HL-60 (cell line): ENCODE results near the gene EPHA1.

Source experiments
- DNase-seq, 2 experiments: peaks; one replicate each; pipeline ENCODE4 v3.0.0-alpha.2; 2010 to 2020; ENCODE audit warnings: low read depth in 1 of 2, low spot score in 1 of 2
- H3K27ac ChIP-seq: fragments of 250-450 bp; sonication (Bioruptor Pico); replicated peaks from 2 replicates; pipeline ENCODE4 v1.5.1; 2020; ENCODE audit warnings: mild to moderate bottlenecking, moderate library complexity
- H3K27me3 ChIP-seq: fragments of 250-450 bp; sonication (Bioruptor Pico); 2 replicates; pipeline ENCODE4 v1.5.1; 2021; ENCODE audit warnings: mild to moderate bottlenecking, moderate library complexity; ENCODE audit not compliant: insufficient read depth, poor library complexity, severe bottlenecking
- H3K4me3 ChIP-seq: replicated peaks from 2 replicates; pipeline ENCODE4 v1.5.1; 2011; ENCODE audit warnings: mild to moderate bottlenecking, control low read depth, low read length; ENCODE audit not compliant: insufficient read depth
- CTCF ChIP-seq: IDR thresholded peaks from one replicate; pipeline ENCODE4 v1.5.1; 2011; ENCODE audit warnings: low read length, control low read depth, inconsistent platforms; ENCODE audit not compliant: insufficient read depth
- GABPA ChIP-seq: IDR thresholded peaks from 2 replicates; pipeline ENCODE4 v1.6.1; 2012; ENCODE audit warnings: low read depth
- POLR2AphosphoS5 ChIP-seq: IDR thresholded peaks from 2 replicates; pipeline ENCODE4 v1.6.1; 2012; ENCODE audit warnings: low read depth
- SPI1 ChIP-seq: IDR thresholded peaks from 2 replicates; pipeline ENCODE4 v1.6.1; 2012; ENCODE audit warnings: low read depth, mild to moderate bottlenecking, borderline replicate concordance
- TF ChIP-seq, protein P1 (sequence below): IDR thresholded peaks from 2 replicates; pipeline ENCODE4 v1.6.1; 2012; ENCODE audit warnings: low read depth; ENCODE audit not compliant: insufficient replicate concordance

Gene EPHA1

GRCh38 chr7:143418681-143419458 is 10.2 kb upstream of the EPHA1 start:
- DNase-seq = no peak
- H3K27ac ChIP-seq = no peak overlapping the region
- TF ChIP-seq SPI1 (no peak), CTCF (no peak), GABPA (no peak), POLR2AphosphoS5 (no peak)
- TF ChIP-seq, protein P1, sequence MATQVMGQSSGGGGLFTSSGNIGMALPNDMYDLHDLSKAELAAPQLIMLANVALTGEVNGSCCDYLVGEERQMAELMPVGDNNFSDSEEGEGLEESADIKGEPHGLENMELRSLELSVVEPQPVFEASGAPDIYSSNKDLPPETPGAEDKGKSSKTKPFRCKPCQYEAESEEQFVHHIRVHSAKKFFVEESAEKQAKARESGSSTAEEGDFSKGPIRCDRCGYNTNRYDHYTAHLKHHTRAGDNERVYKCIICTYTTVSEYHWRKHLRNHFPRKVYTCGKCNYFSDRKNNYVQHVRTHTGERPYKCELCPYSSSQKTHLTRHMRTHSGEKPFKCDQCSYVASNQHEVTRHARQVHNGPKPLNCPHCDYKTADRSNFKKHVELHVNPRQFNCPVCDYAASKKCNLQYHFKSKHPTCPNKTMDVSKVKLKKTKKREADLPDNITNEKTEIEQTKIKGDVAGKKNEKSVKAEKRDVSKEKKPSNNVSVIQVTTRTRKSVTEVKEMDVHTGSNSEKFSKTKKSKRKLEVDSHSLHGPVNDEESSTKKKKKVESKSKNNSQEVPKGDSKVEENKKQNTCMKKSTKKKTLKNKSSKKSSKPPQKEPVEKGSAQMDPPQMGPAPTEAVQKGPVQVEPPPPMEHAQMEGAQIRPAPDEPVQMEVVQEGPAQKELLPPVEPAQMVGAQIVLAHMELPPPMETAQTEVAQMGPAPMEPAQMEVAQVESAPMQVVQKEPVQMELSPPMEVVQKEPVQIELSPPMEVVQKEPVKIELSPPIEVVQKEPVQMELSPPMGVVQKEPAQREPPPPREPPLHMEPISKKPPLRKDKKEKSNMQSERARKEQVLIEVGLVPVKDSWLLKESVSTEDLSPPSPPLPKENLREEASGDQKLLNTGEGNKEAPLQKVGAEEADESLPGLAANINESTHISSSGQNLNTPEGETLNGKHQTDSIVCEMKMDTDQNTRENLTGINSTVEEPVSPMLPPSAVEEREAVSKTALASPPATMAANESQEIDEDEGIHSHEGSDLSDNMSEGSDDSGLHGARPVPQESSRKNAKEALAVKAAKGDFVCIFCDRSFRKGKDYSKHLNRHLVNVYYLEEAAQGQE = no peak
- H3K27me3 ChIP-seq = no peaks in the 10 kb centered on the region
- no peak overlapping the region for H3K4me3 ChIP-seq

GRCh38 chr7:143417734-143418383 is 9.2 kb upstream of the EPHA1 start:
- H3K27ac ChIP-seq = no peak overlapping the region
- H3K27me3 ChIP-seq = no peaks in the 10 kb centered on the region
- TF ChIP-seq, protein P1 = no peak
- TF ChIP-seq SPI1 = no peak
- no peak for TF ChIP-seq CTCF
- no peak for TF ChIP-seq GABPA
- TF ChIP-seq POLR2AphosphoS5 = no peak
- DNase-seq = no peak
- H3K4me3 ChIP-seq = no peak overlapping the region

GRCh38 chr7:143416565-143417149 is 8.0 kb upstream of the EPHA1 start:
- Histone ChIP-seq H3K27ac (no peak overlapping the region), H3K27me3 (no peaks in the 10 kb centered on the region), H3K4me3 (no peak overlapping the region)
- DNase-seq = peak in 1 of 2 experiments; percentile 36
- TF ChIP-seq CTCF (peak; percentile 64), GABPA (no peak)
